B cell (primary cell): ENCODE data around the gene CFAP53.

ENCODE experiments used
- EZH2 ChIP-seq: IDR thresholded peaks from 2 replicates; pipeline ENCODE4 v1.6.1; 2012; ENCODE audit warnings: borderline replicate concordance, low read depth, mild to moderate bottlenecking, moderate library complexity, low read length; ENCODE audit not compliant: insufficient read depth, poor library complexity, severe bottlenecking
- TF ChIP-seq, protein P1 (sequence below): fragments of 200-600 bp; IDR thresholded peaks from one replicate; pipeline ENCODE4 v1.8.0; 2022; ENCODE audit warnings: antibody characterized with exemption, mild to moderate bottlenecking

DNA sequence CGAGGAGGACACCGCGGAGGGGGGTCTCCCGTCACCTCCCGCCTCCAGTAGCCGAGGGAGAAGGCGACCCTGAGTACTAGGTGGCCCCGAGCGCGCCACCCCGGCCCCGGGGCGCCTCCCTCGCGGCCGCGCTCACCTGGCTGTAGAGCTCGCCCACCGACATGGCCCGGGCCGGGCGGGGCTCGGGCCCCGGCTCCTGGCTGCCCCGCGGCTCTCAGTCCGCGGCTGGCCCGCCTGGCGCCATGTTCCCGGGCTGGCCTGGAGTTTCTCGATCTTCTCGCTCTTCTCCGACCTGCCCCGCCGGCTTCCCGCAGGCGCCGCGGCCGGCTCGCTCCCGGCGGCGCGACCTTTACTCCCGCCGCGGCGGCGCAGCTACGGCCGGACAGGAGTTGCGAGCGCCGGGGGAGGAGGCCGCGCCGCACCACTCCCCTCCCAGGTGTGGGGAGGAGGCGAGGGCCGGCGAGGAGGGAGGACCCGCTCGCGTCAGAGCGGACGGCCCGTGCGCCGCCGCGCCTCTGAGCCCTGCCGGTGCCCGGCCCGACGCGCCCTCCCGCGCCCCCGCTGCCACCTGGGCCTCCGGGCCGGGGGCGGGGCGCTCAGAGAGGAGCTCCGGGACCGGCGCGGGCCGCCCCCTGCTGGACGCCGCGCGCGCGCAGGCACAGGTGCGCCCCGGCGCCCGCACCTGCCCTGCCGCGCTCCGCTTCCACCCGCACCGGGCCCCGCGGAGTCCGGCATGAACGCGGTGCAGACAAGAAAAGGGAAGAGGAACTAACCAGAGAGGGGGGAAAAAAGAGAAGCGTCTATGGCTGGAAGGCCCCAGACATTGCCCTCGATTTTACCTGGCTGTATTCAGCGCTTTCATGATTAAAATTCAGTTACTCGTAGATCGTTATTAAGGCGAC is 71.4 kb downstream of the CFAP53 start, which contains the start of gene MYO5B:
- TF ChIP-seq, protein P1, sequence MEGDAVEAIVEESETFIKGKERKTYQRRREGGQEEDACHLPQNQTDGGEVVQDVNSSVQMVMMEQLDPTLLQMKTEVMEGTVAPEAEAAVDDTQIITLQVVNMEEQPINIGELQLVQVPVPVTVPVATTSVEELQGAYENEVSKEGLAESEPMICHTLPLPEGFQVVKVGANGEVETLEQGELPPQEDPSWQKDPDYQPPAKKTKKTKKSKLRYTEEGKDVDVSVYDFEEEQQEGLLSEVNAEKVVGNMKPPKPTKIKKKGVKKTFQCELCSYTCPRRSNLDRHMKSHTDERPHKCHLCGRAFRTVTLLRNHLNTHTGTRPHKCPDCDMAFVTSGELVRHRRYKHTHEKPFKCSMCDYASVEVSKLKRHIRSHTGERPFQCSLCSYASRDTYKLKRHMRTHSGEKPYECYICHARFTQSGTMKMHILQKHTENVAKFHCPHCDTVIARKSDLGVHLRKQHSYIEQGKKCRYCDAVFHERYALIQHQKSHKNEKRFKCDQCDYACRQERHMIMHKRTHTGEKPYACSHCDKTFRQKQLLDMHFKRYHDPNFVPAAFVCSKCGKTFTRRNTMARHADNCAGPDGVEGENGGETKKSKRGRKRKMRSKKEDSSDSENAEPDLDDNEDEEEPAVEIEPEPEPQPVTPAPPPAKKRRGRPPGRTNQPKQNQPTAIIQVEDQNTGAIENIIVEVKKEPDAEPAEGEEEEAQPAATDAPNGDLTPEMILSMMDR = peak; percentile 22
- TF ChIP-seq EZH2 = no peak
